MCF 10A (cell line): ENCODE measurements around the gene FIS1. TPM values are rescaled to one million over a fixed set of nuclear protein-coding genes. Genes with fewer than 3 reads are reported as not detected.
"Not testable (repeated sequence)": the region's sequence is repeated elsewhere in the genome, so short reads cannot be mapped to it uniquely, and the experiment has no call there.

Experiments used
- BruUV-seq: library from RNA; stranded (reverse); fragments of 400-500 nt; replicated peaks from 2 replicates; lab custom pipeline; 2021; lab: Mats Ljungman, UMichigan
- CTCF ChIA-PET: fragments of 300-600 bp; sonication (Branson Sonifier 250); formaldehyde crosslinking; extraction: SDS; loops from one replicate; lab custom pipeline; 2021; ENCODE audit warnings: antibody characterized with exemption, inconsistent platforms; lab: Yijun Ruan, JAX
- POLR2A ChIA-PET: fragments of 300-600, 350-650 bp; sonication (Branson Sonifier 250); formaldehyde crosslinking; extraction: SDS; loops from one replicate; lab custom pipeline; 2020; ENCODE audit warnings: antibody characterized with exemption, inconsistent platforms; lab: Yijun Ruan, JAX
- DNase-seq: peaks from one replicate; pipeline ENCODE4 v3.0.0-alpha.2; 2018; ENCODE audit not compliant: unreplicated experiment
- H3K27ac Mint-ChIP-seq: one replicate; pipeline ENCODE4 v1.8.0; 2022; ENCODE audit warnings: mild to moderate bottlenecking, low read depth, mixed read lengths; ENCODE audit not compliant: unreplicated experiment
- H3K27me3 Mint-ChIP-seq: one replicate; pipeline ENCODE4 v1.8.0; 2022; ENCODE audit warnings: mixed read lengths; ENCODE audit not compliant: insufficient read depth, unreplicated experiment
- H3K36me3 Mint-ChIP-seq: one replicate; pipeline ENCODE4 v1.8.0; 2022; ENCODE audit warnings: mild to moderate bottlenecking, moderate library complexity, mixed read lengths; ENCODE audit not compliant: insufficient read depth, unreplicated experiment
- H3K4me1 Mint-ChIP-seq: one replicate; pipeline ENCODE4 v1.8.0; 2022; ENCODE audit warnings: mixed read lengths; ENCODE audit not compliant: insufficient read depth, unreplicated experiment
- H3K4me3 Mint-ChIP-seq: one replicate; pipeline ENCODE4 v1.8.0; 2022; ENCODE audit warnings: mild to moderate bottlenecking, moderate library complexity, mixed read lengths; ENCODE audit not compliant: unreplicated experiment
- H3K9me3 Mint-ChIP-seq: one replicate; pipeline ENCODE4 v1.8.0; 2022; ENCODE audit warnings: mixed read lengths; ENCODE audit not compliant: unreplicated experiment
- intact Hi-C: fragments of 100-400 bp; cut with micrococcal nuclease; formaldehyde crosslinking; loops from 2 replicates; pipeline ENCODE4 v1.14.1; 2022
- total RNA-seq: library from RNA; stranded (reverse); gene quantifications from 2 replicates; pipeline ENCODE4 v1.2.3, GENCODE V29; 2022
- TF ChIP-seq, protein P1 (sequence below): fragments of 200-600 bp; IDR thresholded peaks from one replicate; pipeline ENCODE4 v1.8.0; 2022; ENCODE audit warnings: antibody characterized with exemption, mild to moderate bottlenecking; ENCODE audit not compliant: unreplicated experiment

FIS1 gene
- total RNA-seq, 1 experiment from 2014 or later, result 213 TPM

DNA sequence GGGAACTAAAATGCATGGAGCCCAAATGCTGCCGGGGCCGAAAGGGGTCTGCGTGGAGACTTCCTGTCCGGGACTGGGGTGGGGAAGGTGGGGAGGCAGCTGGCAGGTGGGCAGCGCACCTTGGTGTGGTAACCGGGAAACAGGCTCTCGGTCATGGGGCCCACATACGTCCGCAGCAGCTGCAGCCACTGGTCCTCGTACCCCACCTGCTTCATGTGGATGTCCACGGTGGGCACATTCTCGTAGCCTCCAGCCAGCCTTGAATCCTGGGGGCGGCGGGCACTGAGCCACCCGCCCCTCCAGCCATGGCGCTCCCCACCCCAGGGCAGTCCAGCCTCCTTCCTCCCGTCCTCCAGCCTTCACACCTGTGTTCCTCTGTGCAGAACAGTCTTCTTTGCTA is 37.4 kb downstream of the FIS1 start:
- Mint-ChIP-seq H3K9me3 (no peaks in the 10 kb centered on the region), H3K36me3 (peaks cover 44% of the 10 kb centered on the region), H3K27me3 (no peaks in the 10 kb centered on the region), H3K4me1 (no peaks in the 10 kb centered on the region), H3K27ac (no peak overlapping the region), H3K4me3 (no peak overlapping the region)
- no TSS peak for BruUV-seq
- CTCF ChIA-PET, result interaction anchor here (0.6 kb wide), 1 partner anchor 19 kb away, joined by 3 read pairs; no protein-coding TSS in a partner anchor
- intact Hi-C loops, result no loop called here
- POLR2A ChIA-PET, result no interaction called here
- TF ChIP-seq, protein P1, sequence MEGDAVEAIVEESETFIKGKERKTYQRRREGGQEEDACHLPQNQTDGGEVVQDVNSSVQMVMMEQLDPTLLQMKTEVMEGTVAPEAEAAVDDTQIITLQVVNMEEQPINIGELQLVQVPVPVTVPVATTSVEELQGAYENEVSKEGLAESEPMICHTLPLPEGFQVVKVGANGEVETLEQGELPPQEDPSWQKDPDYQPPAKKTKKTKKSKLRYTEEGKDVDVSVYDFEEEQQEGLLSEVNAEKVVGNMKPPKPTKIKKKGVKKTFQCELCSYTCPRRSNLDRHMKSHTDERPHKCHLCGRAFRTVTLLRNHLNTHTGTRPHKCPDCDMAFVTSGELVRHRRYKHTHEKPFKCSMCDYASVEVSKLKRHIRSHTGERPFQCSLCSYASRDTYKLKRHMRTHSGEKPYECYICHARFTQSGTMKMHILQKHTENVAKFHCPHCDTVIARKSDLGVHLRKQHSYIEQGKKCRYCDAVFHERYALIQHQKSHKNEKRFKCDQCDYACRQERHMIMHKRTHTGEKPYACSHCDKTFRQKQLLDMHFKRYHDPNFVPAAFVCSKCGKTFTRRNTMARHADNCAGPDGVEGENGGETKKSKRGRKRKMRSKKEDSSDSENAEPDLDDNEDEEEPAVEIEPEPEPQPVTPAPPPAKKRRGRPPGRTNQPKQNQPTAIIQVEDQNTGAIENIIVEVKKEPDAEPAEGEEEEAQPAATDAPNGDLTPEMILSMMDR, result no peak
- no peak for DNase-seq

DNA sequence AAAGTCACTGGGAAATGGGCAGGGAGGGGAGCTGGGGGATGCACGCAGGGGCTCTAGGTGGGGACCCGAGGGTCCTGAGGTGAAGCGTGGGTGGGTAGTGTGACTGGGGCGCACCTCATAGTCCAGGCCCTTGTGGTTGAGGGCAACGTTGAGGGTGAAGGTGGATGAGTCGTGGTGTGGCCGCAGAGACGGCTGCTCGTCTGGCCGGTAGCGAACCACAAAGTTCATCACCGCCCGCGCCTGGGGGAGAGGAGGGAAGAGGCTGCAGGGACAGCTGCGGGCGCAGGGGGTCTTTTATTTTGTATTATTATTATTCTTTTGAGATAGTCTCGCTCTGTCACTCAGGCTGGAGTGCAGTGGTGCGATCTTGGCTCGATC is 38.2 kb downstream of the FIS1 start:
- no peak for DNase-seq
- no peaks in the 10 kb centered on the region for H3K9me3 Mint-ChIP-seq
- ChIA-PET CTCF (no interaction called here), POLR2A (interaction anchor here (0.6 to 1.3 kb wide), 2 partner anchors 10 to 332 kb away, joined by 3 read pairs; partner anchors contain the start of gene SRRT)
- TF ChIP-seq, protein P1, result no peak
- H3K36me3 Mint-ChIP-seq, result peaks cover 38% of the 10 kb centered on the region
- no peak overlapping the region for H3K27ac Mint-ChIP-seq
- intact Hi-C loops, result no loop called here
- H3K4me3 Mint-ChIP-seq, result no peak overlapping the region
- BruUV-seq, result no TSS peak
- H3K27me3 Mint-ChIP-seq, result no peaks in the 10 kb centered on the region
- no peaks in the 10 kb centered on the region for H3K4me1 Mint-ChIP-seq

DNA sequence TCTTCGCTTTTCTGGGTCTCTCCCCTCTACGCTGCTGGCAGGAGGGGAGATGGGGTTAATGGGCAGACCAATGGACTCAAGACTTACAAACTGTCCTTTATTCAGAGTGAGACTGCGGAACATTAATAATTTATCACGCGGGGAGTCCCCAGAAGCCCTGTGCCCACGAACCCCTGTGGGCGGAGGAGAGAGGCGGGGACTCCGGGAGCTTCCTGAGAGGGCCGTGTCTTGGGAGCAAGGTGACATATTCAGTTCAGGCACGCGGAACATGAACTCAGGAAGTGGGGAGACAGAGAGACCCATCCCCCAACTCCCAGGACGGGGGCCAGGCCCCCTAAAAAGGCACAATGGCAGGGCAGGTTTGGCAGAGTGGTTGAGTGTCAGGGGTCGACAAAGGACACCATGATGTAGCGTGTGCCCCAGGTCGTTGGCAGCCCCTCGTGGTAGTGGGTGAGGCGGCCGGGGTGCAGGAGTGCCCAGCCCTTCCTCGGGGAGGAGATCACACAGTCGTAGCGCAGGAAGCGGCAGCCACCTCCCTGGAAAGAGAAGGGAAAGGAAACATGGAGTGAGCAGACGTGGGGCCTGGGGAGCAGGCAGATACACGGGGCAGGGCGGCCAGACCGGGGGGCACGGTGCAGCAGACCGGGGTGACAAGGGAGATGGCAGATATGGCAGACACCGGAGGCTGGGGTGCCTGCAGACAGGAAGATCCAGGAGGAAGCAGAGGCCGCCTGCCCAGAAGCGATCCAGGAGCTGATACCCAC is 38.8 kb downstream of the FIS1 start:
- TF ChIP-seq, protein P1, result no peak
- Mint-ChIP-seq H3K36me3 (peaks cover 38% of the 10 kb centered on the region), H3K27me3 (peaks cover 2% of the 10 kb centered on the region), H3K27ac (no peak overlapping the region), H3K4me3 (no peak overlapping the region), H3K9me3 (no peaks in the 10 kb centered on the region), H3K4me1 (no peaks in the 10 kb centered on the region)
- intact Hi-C loops, result no loop called here
- POLR2A ChIA-PET, result interaction anchor here (0.6 to 1.3 kb wide), 2 partner anchors 10 to 331 kb away, joined by 3 read pairs; partner anchors contain the start of gene SRRT
- no peak for DNase-seq
- CTCF ChIA-PET, result interaction anchor here (1.0 kb wide), 1 partner anchor 12 kb away, joined by 3 read pairs; the partner anchor contains the start of genes PLOD3 and ZNHIT1
- BruUV-seq, result no TSS peak

DNA sequence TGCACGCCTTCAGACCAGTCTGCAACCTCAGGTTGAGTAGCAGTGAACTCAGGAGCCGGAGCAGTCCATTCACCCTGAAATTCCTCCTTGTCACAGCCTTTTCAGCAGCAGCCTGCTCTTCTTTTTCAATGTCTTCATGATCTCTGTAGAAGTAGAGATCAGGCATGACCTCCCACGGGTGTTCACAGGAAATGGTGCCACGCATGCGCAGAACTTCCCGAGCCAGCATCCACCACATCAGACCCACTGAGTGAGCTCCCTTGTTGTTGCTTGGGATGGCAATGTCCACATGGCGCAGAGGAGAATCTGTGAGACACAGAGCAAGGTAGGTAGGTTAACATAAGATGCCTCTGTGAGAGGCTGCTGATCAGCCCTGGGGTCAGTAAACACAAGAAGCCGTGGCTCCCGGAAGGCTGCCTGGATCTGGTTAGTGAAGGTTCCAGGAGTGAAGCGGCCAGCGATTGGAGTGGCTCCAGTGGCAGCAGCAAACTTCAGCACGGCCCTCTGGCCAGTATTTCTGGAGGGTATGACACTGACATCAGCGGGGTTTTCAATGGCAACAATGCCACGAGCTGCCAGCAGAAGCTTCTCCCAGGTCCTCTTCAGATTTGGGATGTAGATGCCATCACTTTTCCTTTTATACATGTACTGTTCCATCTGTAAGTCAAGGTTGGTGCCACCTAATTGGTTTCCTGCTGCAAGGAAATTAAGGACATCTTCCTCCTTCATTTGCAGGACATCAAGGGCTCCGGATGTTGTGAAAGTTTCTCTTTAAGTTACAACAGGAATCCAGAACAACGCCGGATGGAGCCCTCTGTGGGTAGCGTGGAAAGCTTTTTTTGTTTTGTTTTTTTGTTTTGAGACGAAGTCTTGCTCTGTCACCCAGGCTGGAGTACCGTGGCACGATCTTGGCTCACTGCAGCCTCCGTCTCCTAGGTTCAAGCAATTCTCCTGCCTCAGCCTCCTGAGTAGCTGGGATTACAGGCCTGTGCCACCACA is 40.8 kb downstream of the FIS1 start:
- BruUV-seq, H3K4me1 Mint-ChIP-seq, H3K9me3 Mint-ChIP-seq, intact Hi-C loops, H3K27ac Mint-ChIP-seq, H3K4me3 Mint-ChIP-seq: not testable (repeated sequence)
- ChIA-PET POLR2A (interaction anchor here (0.7 kb wide), 1 partner anchor 11 kb away, joined by 3 read pairs; no protein-coding TSS in a partner anchor), CTCF (interaction anchor here (0.6 to 3.5 kb wide), 4 partner anchors 11 to 60 kb away, joined by 3 to 22 read pairs (median 4); no protein-coding TSS in a partner anchor)
- peaks cover 12% of the 10 kb centered on the region for H3K27me3 Mint-ChIP-seq
- peak; percentile 21 for DNase-seq
- H3K36me3 Mint-ChIP-seq, result peaks cover 24% of the 10 kb centered on the region
